ENCODE measurements around the gene BMP7. TPM values are rescaled to one million over a fixed set of nuclear protein-coding genes. Genes with fewer than 3 reads are reported as not detected.

The BMP7 gene
- total and polyA plus RNA-seq, 9 of the 15 experiments (the other 6 are each of a cell fraction or from before 2014, with no cell fraction given): 0.18 TPM; not detected in 8

GRCh38 chr20:57222631-57222950 lies 43.9 kb downstream of the BMP7 start:
- Histone ChIP-seq H3K9ac (ENCODE audit: insufficient read depth in 1 of 2, low read depth in 2 of 2, low read length in 2 of 2) (no peak overlapping the region), H4K20me1 (replicated peaks; ENCODE audit: control insufficient read depth, insufficient read depth, low read length) (peaks cover 13% of the 10 kb centered on the region; the same call in 1 of the 2 replicates), H3K9me3 (replicated peaks; ENCODE audit: control insufficient read depth, insufficient read depth, low read depth, low read length) (no peaks in the 10 kb centered on the region), H3K27ac (ENCODE audit: extremely low read depth, low read depth, low read length) (no peak overlapping the region), H3K9me1 (ENCODE audit: control insufficient read depth, insufficient read depth, low read length) (no peaks in the 10 kb centered on the region), H3K79me2 (ENCODE audit: control insufficient read depth, insufficient read depth, low read length) (no peaks in the 10 kb centered on the region), H3K4me1 (replicated peaks in 1 of 2; ENCODE audit: control insufficient read depth in 2 of 2, insufficient read depth in 2 of 2, low read length in 2 of 2) (peaks cover 0 to 5% of the 10 kb centered on the region in 2 experiments; a peak in 1 of 5 replicates), H3K4me2 (ENCODE audit: insufficient read depth, low read length) (no peak overlapping the region), H3K27me3 (ENCODE audit: control insufficient read depth in 2 of 2, insufficient read depth in 2 of 2, low read length in 2 of 2) (peaks cover 13 to 79% of the 10 kb centered on the region in 2 experiments; a peak in 3 of 5 replicates), H3K36me3 (ENCODE audit: control insufficient read depth, insufficient read depth, low read length) (no peaks in the 10 kb centered on the region), H2AFZ (ENCODE audit: low read depth, low read length) (no peak overlapping the region), H3K4me3 (no peak overlapping the region)
- intact Hi-C loops (cut with micrococcal nuclease) (no loop called here), in situ Hi-C loops (cut with MboI) (no loop called here)
- no peak for DNase-seq (ENCODE audit: extremely low read depth in 1 of 4, low spot score in 3 of 4)
- no TSS peak for BruUV-seq (replicated peaks)
- TF ChIP-seq RHOXF2B (CRISPR knock-in tag; conservative IDR thresholded peaks at IDR 0.05) (no peak), RFX1 (IDR thresholded peaks at IDR 0.05) (0 out of 2 replicates have a peak, but pooled peaks have one; percentile 0), NFRKB (IDR thresholded peaks at IDR 0.05; ENCODE audit: low read depth) (no peak), KLF1 (tag; IDR thresholded peaks at IDR 0.05) (no peak), HMGN3 (IDR thresholded peaks at IDR 0.05; ENCODE audit: borderline replicate concordance, extremely low read depth, insufficient read length, low read depth, low read length) (no peak), RBBP5 (IDR thresholded peaks at IDR 0.05; ENCODE audit: borderline replicate concordance, insufficient read depth, low read length, poor library complexity, severe bottlenecking) (no peak)
- no peak for ATAC-seq
- 0% methylated on average over 1 of the region's 1 CpG for WGBS (ENCODE audit: insufficient coverage, low coverage, missing lambda C conversion rate)
- ChIA-PET POLR2A (interaction anchor here (0.7 to 1.6 kb wide), 2 partner anchors 11 to 12 kb away, joined by 3 to 4 read pairs; no protein-coding TSS in a partner anchor), CTCF (ENCODE audit: low intra/inter-chr PET ratio) (no interaction called here)
- FAIRE-seq: no peak

All from K562 (cell line).